Tibial nerve (tissue), 3 donors: ENCODE results near the gene ANO10.

Source experiments
- CTCF ChIP-seq, 5 experiments: fragments of 200-600 bp in 3 of 5; fragments of 450-650 bp in 2 of 5; sonication (generic) in 3 of 5; IDR thresholded peaks; one replicate each; pipeline ENCODE4 v1.5.1; 2016 to 2019; ENCODE audit warnings: antibody characterized with exemption in 5 of 5, mild to moderate bottlenecking in 3 of 5, moderate library complexity in 2 of 5
- POLR2A ChIP-seq, 2 donors: fragments of 450-650 bp; IDR thresholded peaks; one replicate each; pipeline ENCODE4 v1.6.1; 2017; ENCODE audit warnings: antibody characterized with exemption in 2 of 2, mild to moderate bottlenecking in 2 of 2, moderate library complexity in 2 of 2

DNA sequence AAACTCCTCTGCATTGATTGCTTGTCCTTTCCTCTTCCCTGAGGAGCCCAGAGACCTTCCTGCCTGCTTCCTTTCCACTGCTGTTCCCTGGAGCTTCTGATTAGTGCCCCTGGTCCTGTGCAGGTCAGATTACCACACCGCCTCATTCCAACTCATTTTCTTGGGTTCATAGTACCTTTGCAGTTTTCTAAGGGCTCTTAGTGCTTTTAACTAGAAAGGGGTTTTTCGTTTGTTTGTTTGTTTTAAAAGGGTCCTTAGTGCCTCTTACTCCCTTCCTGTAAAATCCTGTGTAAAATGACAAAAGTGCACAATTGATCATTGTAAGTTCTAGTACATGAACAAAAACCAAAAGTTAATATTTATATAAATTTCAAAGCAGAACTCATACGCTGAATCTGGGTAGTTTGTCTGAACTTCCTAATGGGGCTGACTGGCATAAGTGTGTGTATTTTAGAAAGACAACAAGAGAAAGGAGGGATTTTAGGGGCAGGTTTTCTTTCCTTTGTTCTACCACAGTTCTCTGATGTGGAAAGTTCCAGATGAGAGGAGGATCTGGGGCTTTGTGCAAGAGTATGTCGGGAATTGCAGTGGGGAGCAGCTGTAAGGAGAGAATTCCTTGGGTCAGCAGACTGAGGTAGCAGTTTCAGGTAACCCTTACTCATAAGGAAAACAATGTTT is 304.9 kb downstream of the ANO10 start:
- no peak for TF ChIP-seq CTCF (IDR thresholded peaks at IDR 0.05)
- TF ChIP-seq POLR2A (IDR thresholded peaks at IDR 0.05) = no peak
